Measurements from ENCODE around the gene NOXA1. TPM values are rescaled to one million over a fixed set of nuclear protein-coding genes. Genes with fewer than 3 reads are reported as not detected.

Gene NOXA1
- total RNA-seq, 1 donor from 2014 or later: 2.1 TPM

DNA sequence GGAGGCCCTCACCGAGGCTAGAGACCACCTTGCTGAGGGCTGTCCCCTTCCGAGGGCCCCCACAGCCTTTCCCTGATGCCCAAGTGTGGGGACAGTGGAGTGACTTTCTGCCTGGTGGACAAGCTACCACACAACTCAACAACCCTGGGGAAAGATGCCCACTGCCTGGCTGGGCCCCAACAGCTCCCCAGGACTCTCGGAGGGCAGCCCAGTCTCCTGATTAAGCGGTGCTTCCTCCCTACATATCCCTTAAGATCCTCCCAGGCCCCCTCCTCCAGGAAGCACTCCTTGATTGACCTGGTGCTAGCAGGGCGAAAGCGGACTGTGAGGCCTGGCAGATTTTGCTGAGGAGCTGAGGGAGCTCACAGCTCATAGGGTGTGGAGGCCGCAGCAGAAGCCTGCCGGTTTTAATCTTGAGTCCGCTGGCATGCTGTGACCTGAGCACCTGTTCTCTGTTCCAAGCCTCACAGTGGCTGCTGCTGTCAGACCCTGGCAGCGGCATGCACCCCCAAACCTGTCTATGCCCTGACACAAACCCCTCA lies 33.7 kb downstream of the NOXA1 start:
- no peak for DNase-seq (ENCODE audit: low read depth)
- TF ChIP-seq, protein P1, sequence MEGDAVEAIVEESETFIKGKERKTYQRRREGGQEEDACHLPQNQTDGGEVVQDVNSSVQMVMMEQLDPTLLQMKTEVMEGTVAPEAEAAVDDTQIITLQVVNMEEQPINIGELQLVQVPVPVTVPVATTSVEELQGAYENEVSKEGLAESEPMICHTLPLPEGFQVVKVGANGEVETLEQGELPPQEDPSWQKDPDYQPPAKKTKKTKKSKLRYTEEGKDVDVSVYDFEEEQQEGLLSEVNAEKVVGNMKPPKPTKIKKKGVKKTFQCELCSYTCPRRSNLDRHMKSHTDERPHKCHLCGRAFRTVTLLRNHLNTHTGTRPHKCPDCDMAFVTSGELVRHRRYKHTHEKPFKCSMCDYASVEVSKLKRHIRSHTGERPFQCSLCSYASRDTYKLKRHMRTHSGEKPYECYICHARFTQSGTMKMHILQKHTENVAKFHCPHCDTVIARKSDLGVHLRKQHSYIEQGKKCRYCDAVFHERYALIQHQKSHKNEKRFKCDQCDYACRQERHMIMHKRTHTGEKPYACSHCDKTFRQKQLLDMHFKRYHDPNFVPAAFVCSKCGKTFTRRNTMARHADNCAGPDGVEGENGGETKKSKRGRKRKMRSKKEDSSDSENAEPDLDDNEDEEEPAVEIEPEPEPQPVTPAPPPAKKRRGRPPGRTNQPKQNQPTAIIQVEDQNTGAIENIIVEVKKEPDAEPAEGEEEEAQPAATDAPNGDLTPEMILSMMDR (conservative IDR thresholded peaks at IDR 0.05; ENCODE audit: low read depth, low read length): no peak
- H3K4me3 ChIP-seq (ENCODE audit: low read depth, low read length): no peak overlapping the region

DNA sequence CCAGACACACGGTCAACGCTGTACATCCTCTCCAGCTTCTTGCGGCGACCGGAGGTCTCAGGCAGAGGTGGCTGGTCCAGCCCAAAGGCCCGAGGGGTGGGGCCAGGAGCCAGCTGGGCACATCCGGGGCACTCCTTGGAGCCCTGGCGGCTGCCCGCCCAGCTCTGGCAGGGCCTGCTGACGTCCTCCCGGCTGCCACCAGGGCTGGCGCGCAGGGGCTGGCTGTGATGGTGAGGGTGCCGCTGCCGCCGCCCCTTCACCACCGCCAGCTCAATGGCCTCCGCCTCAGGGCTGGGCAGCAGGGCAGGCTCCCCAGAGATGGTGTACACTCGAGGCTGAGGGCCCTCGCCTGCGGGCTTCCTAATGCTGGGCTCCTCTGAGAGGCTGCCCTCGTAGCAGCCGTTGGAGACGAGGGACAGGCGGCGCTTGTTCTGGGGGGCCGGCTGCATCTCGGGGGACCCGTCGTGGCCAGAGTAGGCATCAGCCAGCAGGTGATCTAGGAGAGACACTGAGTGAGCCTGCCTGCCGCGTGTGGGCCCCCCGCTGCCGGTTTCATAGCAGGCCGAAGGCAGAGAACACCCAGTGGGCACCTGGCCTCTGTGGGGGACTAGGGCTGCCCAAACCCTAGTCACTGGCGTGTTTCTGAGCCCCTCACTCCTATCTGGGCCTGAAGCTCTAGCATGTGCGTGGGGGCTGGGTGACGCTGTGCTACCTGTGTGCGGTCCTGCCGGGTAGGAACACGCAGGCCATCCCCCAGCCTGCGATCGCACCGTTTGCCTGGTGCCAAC lies 34.4 kb downstream of the NOXA1 start:
- no peak for DNase-seq (ENCODE audit: low read depth)
- peak overlapping the region; percentile 77 for H3K4me3 ChIP-seq (ENCODE audit: low read depth, low read length)
- TF ChIP-seq, protein P1 (conservative IDR thresholded peaks at IDR 0.05; ENCODE audit: low read depth, low read length): no peak

DNA sequence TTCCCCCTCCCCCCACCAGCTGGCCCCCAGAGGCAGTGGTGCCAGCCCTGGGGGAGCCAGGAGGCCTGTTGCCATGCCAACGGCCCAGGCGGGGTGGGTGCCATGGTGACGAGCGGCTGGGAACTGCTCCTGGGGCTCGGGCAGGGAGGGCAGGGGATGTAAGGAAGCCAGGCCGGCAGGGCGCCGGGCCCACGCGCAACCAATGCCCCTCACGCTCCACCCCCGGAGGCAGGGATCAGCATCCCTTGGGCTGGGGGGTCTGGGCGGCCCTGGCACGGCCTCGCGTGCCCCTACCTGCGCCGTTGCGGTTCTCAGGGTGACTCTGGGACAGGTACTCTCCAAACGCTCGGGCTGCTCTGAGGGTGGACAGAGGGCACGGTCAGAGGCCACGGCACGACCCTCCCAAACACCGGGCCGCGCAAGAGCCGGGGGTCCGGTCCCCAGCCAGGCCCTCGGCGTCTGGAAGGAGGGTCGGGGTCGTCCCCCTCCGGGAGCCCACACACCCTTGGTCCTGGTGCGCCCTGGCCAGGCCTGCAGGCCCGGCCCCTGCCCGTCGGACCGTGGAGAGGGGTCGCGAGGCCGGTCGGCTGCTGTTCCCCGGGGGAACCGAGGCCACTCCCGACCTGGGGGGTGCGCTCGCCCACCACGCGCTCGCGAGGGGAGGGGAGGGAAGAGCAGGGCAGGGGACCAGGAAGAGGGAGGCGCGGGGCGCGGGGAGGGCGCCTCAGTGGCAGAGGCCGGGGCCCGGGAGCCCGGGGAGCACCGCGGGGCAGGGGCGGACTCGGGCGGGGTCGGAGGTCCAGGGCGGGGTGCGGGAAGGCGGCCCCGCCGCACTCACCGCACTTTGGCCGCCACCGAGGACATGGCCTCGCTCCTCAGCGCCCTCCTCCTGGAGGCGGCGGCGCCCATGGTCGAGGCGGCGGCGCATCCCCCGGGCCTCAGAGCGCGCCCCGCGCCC lies 35.3 kb downstream of the NOXA1 start:
- TF ChIP-seq, protein P1 (conservative IDR thresholded peaks at IDR 0.05; ENCODE audit: low read depth, low read length): no peak
- H3K4me3 ChIP-seq (ENCODE audit: low read depth, low read length): peak overlapping the region; percentile 77
- no peak for DNase-seq (ENCODE audit: low read depth)

DNA sequence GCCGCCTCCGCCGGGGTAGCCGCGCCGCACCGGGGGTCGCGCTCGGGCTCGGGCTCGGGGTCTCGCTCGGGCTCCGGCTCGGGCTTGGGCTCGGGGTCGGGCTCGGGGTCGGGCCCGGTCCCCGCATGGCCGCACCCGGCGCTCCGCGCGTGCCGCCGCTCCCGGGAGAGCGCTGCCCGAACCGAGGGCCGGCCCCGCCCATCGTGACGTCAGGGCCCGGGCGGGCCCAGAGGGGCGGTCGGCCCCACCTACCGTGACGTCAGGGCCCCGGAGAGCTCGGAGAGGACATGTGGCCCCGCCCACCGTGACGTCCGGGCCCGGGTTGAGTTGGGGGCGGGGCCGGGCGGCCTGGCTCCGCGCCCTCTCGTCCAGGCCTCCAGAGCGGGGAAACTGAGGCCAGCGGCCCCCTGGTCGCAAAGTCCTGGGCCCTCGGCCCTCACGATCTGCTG lies 36.0 kb downstream of the NOXA1 start, which contains the start of gene NSMF:
Gene NSMF (minus strand): TSS at position 183 of the 449 bp plus-strand sequence. CDS start 232 bp downstream, outside the sequence.
- TF ChIP-seq, protein P1 (conservative IDR thresholded peaks at IDR 0.05; ENCODE audit: low read depth, low read length): no peak
- no peak for DNase-seq (ENCODE audit: low read depth)
- H3K4me3 ChIP-seq (ENCODE audit: low read depth, low read length): peak within 1 kb of the TSS; percentile 77

DNA sequence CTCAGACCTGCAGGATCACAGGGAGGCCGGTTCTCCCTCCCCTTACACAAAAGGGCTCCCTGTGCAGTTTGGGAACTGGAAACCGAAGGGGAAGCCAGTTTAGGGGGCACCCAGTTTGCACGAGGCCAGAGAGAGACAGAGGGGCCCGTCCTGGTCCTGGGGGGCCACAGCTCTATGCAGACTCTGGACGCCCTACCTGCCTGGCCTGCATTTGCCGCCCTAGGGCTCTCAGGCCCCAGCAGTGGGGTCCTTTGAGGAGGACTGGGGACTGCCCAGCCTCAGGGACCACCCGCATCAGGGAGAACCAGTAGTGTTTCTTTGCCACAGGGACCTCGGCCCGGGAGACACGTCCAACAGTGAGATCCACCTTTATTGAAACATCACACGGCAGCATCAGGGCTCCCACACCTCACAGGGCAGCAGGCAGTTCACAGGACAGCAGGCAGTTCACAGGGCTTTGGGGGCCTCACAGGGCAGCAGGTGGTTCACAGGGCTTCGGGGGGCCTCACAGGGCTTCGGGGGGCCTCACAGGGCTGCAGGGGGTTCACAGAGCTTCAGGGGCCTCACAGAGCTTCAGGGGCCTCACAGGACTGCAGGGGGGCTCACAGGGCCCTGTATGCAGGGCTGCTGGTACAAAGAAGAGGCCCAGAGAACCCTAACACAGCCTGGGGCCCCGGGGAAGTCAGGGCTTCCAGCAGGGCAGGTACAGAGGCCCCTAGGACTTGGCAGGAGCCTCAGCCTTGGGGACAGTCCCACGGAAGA lies 36.6 kb downstream of the NOXA1 start:
- no peak for DNase-seq (ENCODE audit: low read depth)
- peak overlapping the region; percentile 77 for H3K4me3 ChIP-seq (ENCODE audit: low read depth, low read length)
- TF ChIP-seq, protein P1 (conservative IDR thresholded peaks at IDR 0.05; ENCODE audit: low read depth, low read length): no peak
